Measurements from ENCODE around the gene CHCT1.

DNA sequence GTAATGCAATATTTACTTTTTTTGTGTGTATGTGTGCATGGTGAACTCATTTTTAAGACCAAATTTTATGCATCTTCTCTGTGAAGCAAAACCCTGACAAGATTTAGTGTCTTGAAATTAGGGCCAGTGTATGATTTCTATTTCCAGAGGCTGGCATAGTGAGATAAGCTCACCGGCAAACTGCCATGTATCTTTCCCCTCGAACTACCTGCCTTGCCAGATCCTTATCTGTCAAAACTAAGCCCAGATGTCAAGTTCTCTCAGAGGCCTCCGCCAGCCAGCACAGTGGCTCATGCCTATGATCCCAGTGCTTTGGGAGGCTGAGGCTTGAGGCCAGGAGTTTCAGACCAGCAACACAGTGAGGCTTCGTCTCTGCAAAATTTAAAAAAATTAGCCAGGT lies 40.3 kb upstream of the CHCT1 start:
- TF ChIP-seq ZNF670 (tag by site-specific recombination; IDR thresholded peaks at IDR 0.05; ENCODE audit: low read depth) = no peak
- TF ChIP-seq, protein P1, sequence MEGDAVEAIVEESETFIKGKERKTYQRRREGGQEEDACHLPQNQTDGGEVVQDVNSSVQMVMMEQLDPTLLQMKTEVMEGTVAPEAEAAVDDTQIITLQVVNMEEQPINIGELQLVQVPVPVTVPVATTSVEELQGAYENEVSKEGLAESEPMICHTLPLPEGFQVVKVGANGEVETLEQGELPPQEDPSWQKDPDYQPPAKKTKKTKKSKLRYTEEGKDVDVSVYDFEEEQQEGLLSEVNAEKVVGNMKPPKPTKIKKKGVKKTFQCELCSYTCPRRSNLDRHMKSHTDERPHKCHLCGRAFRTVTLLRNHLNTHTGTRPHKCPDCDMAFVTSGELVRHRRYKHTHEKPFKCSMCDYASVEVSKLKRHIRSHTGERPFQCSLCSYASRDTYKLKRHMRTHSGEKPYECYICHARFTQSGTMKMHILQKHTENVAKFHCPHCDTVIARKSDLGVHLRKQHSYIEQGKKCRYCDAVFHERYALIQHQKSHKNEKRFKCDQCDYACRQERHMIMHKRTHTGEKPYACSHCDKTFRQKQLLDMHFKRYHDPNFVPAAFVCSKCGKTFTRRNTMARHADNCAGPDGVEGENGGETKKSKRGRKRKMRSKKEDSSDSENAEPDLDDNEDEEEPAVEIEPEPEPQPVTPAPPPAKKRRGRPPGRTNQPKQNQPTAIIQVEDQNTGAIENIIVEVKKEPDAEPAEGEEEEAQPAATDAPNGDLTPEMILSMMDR (tag by site-specific recombination; IDR thresholded peaks at IDR 0.05) = no peak
- TF ChIP-seq, protein P2, sequence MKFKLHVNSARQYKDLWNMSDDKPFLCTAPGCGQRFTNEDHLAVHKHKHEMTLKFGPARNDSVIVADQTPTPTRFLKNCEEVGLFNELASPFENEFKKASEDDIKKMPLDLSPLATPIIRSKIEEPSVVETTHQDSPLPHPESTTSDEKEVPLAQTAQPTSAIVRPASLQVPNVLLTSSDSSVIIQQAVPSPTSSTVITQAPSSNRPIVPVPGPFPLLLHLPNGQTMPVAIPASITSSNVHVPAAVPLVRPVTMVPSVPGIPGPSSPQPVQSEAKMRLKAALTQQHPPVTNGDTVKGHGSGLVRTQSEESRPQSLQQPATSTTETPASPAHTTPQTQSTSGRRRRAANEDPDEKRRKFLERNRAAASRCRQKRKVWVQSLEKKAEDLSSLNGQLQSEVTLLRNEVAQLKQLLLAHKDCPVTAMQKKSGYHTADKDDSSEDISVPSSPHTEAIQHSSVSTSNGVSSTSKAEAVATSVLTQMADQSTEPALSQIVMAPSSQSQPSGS (tag by site-specific recombination; IDR thresholded peaks at IDR 0.05; ENCODE audit: low read depth) = no peak
- TF ChIP-seq, protein P3, sequence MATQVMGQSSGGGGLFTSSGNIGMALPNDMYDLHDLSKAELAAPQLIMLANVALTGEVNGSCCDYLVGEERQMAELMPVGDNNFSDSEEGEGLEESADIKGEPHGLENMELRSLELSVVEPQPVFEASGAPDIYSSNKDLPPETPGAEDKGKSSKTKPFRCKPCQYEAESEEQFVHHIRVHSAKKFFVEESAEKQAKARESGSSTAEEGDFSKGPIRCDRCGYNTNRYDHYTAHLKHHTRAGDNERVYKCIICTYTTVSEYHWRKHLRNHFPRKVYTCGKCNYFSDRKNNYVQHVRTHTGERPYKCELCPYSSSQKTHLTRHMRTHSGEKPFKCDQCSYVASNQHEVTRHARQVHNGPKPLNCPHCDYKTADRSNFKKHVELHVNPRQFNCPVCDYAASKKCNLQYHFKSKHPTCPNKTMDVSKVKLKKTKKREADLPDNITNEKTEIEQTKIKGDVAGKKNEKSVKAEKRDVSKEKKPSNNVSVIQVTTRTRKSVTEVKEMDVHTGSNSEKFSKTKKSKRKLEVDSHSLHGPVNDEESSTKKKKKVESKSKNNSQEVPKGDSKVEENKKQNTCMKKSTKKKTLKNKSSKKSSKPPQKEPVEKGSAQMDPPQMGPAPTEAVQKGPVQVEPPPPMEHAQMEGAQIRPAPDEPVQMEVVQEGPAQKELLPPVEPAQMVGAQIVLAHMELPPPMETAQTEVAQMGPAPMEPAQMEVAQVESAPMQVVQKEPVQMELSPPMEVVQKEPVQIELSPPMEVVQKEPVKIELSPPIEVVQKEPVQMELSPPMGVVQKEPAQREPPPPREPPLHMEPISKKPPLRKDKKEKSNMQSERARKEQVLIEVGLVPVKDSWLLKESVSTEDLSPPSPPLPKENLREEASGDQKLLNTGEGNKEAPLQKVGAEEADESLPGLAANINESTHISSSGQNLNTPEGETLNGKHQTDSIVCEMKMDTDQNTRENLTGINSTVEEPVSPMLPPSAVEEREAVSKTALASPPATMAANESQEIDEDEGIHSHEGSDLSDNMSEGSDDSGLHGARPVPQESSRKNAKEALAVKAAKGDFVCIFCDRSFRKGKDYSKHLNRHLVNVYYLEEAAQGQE (tag by site-specific recombination; IDR thresholded peaks at IDR 0.05) = no peak
- no peak for TF ChIP-seq HOXD13 (CRISPR knock-in tag; IDR thresholded peaks at IDR 0.05; ENCODE audit: borderline replicate concordance)
- TF ChIP-seq, protein P4, sequence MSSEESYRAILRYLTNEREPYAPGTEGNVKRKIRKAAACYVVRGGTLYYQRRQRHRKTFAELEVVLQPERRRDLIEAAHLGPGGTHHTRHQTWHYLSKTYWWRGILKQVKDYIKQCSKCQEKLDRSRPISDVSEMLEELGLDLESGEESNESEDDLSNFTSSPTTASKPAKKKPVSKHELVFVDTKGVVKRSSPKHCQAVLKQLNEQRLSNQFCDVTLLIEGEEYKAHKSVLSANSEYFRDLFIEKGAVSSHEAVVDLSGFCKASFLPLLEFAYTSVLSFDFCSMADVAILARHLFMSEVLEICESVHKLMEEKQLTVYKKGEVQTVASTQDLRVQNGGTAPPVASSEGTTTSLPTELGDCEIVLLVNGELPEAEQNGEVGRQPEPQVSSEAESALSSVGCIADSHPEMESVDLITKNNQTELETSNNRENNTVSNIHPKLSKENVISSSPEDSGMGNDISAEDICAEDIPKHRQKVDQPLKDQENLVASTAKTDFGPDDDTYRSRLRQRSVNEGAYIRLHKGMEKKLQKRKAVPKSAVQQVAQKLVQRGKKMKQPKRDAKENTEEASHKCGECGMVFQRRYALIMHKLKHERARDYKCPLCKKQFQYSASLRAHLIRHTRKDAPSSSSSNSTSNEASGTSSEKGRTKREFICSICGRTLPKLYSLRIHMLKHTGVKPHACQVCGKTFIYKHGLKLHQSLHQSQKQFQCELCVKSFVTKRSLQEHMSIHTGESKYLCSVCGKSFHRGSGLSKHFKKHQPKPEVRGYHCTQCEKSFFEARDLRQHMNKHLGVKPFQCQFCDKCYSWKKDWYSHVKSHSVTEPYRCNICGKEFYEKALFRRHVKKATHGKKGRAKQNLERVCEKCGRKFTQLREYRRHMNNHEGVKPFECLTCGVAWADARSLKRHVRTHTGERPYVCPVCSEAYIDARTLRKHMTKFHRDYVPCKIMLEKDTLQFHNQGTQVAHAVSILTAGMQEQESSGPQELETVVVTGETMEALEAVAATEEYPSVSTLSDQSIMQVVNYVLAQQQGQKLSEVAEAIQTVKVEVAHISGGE (tag by site-specific recombination; conservative IDR thresholded peaks at IDR 0.05; ENCODE audit: low read depth) = no peak
- TF ChIP-seq, protein P5, sequence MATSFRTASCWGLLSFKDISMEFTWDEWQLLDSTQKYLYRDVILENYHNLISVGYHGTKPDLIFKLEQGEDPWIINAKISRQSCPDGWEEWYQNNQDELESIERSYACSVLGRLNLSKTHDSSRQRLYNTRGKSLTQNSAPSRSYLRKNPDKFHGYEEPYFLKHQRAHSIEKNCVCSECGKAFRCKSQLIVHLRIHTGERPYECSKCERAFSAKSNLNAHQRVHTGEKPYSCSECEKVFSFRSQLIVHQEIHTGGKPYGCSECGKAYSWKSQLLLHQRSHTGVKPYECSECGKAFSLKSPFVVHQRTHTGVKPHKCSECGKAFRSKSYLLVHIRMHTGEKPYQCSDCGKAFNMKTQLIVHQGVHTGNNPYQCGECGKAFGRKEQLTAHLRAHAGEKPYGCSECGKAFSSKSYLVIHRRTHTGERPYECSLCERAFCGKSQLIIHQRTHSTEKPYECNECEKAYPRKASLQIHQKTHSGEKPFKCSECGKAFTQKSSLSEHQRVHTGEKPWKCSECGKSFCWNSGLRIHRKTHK (tag by site-specific recombination; IDR thresholded peaks at IDR 0.05) = no peak
- no peak for TF ChIP-seq ZNF548 (tag by site-specific recombination; IDR thresholded peaks at IDR 0.05)
- TF ChIP-seq ZNF112 (tag by site-specific recombination; IDR thresholded peaks at IDR 0.05) = no peak
- TF ChIP-seq, protein P6, sequence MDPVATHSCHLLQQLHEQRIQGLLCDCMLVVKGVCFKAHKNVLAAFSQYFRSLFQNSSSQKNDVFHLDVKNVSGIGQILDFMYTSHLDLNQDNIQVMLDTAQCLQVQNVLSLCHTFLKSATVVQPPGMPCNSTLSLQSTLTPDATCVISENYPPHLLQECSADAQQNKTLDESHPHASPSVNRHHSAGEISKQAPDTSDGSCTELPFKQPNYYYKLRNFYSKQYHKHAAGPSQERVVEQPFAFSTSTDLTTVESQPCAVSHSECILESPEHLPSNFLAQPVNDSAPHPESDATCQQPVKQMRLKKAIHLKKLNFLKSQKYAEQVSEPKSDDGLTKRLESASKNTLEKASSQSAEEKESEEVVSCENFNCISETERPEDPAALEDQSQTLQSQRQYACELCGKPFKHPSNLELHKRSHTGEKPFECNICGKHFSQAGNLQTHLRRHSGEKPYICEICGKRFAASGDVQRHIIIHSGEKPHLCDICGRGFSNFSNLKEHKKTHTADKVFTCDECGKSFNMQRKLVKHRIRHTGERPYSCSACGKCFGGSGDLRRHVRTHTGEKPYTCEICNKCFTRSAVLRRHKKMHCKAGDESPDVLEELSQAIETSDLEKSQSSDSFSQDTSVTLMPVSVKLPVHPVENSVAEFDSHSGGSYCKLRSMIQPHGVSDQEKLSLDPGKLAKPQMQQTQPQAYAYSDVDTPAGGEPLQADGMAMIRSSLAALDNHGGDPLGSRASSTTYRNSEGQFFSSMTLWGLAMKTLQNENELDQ (tag by site-specific recombination; IDR thresholded peaks at IDR 0.05; ENCODE audit: low read depth) = no peak
- TF ChIP-seq SP2 (tag by site-specific recombination; IDR thresholded peaks at IDR 0.05) = no peak
- TF ChIP-seq KLF7 (tag by site-specific recombination; IDR thresholded peaks at IDR 0.05; ENCODE audit: borderline replicate concordance) = no peak
